Measurements from ENCODE around the gene LAPTM5.

GRCh38 chr1:30704765-30705509, 52.6 kb downstream of the LAPTM5 start:
- TF ChIP-seq EZH2 (IDR thresholded peaks at IDR 0.05; ENCODE audit: insufficient read depth, low read length) (no peak), CTCF (IDR thresholded peaks at IDR 0.05; ENCODE audit: insufficient read depth, low read depth, low read length) (no peak)
